Activated B cell treated with CpG ODN at 0.5 μM for 24 hours (primary cell): Measurements from ENCODE around the gene FLII. TPM values are rescaled to one million over a fixed set of nuclear protein-coding genes. Genes with fewer than 3 reads are reported as not detected.

Source experiments
- ATAC-seq: fragments of 200-7000 bp; cut with Tn5 transposase; one replicate; pipeline ENCODE4 v1.10.0; 2021; ENCODE audit warnings: low read depth, mild to moderate bottlenecking, moderate library complexity
- CTCF ChIA-PET: fragments of 350-600 bp; sonication (Branson Sonifier 250); formaldehyde crosslinking; loops from one replicate; lab custom pipeline; 2021; ENCODE audit warnings: antibody characterized with exemption; lab: Charles Lee
- POLR2A ChIA-PET: fragments of 350-600 bp; sonication (Branson Sonifier 250); formaldehyde crosslinking; loops from one replicate; lab custom pipeline; 2021; ENCODE audit warnings: antibody characterized with exemption; lab: Charles Lee
- DNase-seq: peaks from one replicate; pipeline ENCODE4 v3.0.0; 2022
- H3K27ac Mint-ChIP-seq: one replicate; pipeline ENCODE4 v1.8.0; 2020; ENCODE audit warnings: mixed read lengths
- H3K27me3 Mint-ChIP-seq: one replicate; pipeline ENCODE4 v1.8.0; 2021; ENCODE audit warnings: mixed read lengths
- H3K36me3 Mint-ChIP-seq: one replicate; pipeline ENCODE4 v1.8.0; 2021; ENCODE audit warnings: low read depth, mixed read lengths
- H3K4me1 Mint-ChIP-seq: one replicate; pipeline ENCODE4 v1.8.0; 2021; ENCODE audit warnings: mixed read lengths
- H3K4me3 Mint-ChIP-seq: one replicate; pipeline ENCODE4 v1.8.0; 2020; ENCODE audit warnings: mild to moderate bottlenecking, mixed read lengths
- H3K9me3 Mint-ChIP-seq: one replicate; pipeline ENCODE4 v1.8.0; 2020; ENCODE audit warnings: mixed read lengths
- intact Hi-C: fragments of 100-400 bp; cut with micrococcal nuclease; formaldehyde crosslinking; loops from one replicate; pipeline ENCODE4 v1.15.1; 2024
- total RNA-seq: library from RNA; stranded (reverse); gene quantifications from 2 replicates; pipeline ENCODE4 v1.2.3, GENCODE V29; 2022
- TF ChIP-seq, protein P1 (sequence below): fragments of 200-600 bp; IDR thresholded peaks from one replicate; pipeline ENCODE4 v1.8.0; 2022; ENCODE audit warnings: antibody characterized with exemption, mild to moderate bottlenecking

The FLII gene
- total RNA-seq, 1 donor from 2014 or later = 291 TPM

DNA sequence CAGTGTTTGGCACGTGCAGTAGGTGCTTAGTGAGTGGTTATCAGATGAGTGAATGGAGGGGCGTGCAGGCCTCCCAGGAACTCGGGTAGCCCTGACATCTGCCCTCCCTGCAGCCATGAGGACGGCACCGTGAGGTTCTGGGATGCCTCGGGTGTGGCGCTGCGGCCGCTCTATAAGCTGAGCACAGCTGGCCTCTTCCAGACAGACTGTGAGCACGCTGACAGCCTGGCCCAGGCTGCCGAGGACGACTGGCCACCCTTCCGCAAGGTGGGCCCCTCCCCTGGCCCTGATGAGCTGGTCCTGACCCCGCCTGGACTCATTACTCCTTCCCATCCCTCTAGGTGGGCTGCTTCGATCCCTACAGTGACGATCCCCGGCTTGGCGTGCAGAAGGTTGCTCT lies 22.0 kb downstream of the FLII start:
- no peak overlapping the region for H3K27ac Mint-ChIP-seq
- CTCF ChIA-PET = no interaction called here

DNA sequence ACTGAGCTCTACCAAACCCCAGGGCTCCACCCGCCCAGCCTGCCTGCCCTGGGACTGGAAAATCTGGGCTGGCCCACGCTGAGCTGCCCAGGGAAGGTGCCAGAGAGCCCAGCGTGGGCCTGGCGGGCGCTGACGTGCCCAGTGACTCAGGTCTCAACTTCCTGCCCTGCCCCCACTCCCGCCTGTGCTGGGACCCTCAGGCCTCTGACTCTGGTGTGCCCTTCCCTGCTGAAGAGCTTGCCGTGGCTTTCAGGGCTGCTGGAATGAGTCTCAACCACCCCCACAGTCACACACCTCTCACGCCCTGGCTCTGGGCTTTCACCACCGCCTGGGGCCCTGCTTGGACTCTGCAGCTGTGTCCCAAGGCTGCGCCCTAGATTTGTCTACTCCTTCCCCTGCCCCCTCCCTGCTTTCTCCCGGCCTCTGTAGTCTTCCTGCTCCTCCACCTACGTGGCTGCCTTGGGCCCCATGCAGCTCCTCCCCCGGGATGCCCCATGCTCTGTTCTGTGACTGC lies 22.7 kb downstream of the FLII start:
- intact Hi-C loops = no loop called here
- ATAC-seq = no peak
- Mint-ChIP-seq H3K36me3 (peaks cover 38% of the 10 kb centered on the region), H3K27me3 (no peaks in the 10 kb centered on the region), H3K4me3 (no peak overlapping the region), H3K9me3 (no peaks in the 10 kb centered on the region), H3K4me1 (no peaks in the 10 kb centered on the region), H3K27ac (no peak overlapping the region)
- POLR2A ChIA-PET = no interaction called here
- CTCF ChIA-PET = no interaction called here
- no peak for DNase-seq
- TF ChIP-seq, protein P1, sequence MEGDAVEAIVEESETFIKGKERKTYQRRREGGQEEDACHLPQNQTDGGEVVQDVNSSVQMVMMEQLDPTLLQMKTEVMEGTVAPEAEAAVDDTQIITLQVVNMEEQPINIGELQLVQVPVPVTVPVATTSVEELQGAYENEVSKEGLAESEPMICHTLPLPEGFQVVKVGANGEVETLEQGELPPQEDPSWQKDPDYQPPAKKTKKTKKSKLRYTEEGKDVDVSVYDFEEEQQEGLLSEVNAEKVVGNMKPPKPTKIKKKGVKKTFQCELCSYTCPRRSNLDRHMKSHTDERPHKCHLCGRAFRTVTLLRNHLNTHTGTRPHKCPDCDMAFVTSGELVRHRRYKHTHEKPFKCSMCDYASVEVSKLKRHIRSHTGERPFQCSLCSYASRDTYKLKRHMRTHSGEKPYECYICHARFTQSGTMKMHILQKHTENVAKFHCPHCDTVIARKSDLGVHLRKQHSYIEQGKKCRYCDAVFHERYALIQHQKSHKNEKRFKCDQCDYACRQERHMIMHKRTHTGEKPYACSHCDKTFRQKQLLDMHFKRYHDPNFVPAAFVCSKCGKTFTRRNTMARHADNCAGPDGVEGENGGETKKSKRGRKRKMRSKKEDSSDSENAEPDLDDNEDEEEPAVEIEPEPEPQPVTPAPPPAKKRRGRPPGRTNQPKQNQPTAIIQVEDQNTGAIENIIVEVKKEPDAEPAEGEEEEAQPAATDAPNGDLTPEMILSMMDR = no peak

More for the DNA sequence above, 22.0 kb downstream of the FLII start:
- ATAC-seq (no peak), DNase-seq (no peak)
- TF ChIP-seq, protein P1 = no peak
- intact Hi-C loops = no loop called here
- H3K9me3 Mint-ChIP-seq = no peaks in the 10 kb centered on the region
- peaks cover 38% of the 10 kb centered on the region for H3K36me3 Mint-ChIP-seq
- no peak overlapping the region for H3K4me3 Mint-ChIP-seq
- H3K27me3 Mint-ChIP-seq = no peaks in the 10 kb centered on the region
- POLR2A ChIA-PET = no interaction called here
- H3K4me1 Mint-ChIP-seq = no peaks in the 10 kb centered on the region

DNA sequence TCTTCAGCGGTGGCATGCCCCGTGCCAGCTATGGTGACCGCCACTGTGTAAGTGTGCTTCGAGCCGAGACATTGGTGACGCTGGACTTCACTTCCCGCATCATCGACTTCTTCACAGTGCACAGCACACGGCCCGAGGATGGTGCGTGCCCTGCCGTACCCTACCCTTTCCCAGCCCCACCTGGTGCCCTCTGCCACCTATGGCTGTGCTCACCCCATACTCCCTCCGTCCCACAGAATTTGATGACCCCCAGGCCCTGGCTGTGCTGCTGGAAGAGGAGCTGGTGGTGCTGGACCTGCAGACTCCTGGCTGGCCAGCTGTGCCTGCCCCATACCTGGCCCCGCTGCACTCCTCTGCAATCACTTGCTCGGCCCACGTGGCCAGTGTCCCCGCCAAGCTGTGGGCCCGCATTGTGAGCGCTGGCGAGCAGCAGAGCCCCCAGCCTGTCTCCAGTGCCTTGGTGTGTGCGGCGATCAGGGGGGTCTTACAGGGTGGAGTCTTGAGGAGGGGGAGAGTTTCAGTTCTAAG lies 23.6 kb downstream of the FLII start:
- ATAC-seq (no peak), DNase-seq (no peak)
- POLR2A ChIA-PET = no interaction called here
- H3K4me3 Mint-ChIP-seq = no peak overlapping the region
- H3K9me3 Mint-ChIP-seq = no peaks in the 10 kb centered on the region
- no peak overlapping the region for H3K27ac Mint-ChIP-seq
- intact Hi-C loops = no loop called here
- H3K27me3 Mint-ChIP-seq = no peaks in the 10 kb centered on the region
- CTCF ChIA-PET = no interaction called here
- no peaks in the 10 kb centered on the region for H3K4me1 Mint-ChIP-seq
- peaks cover 38% of the 10 kb centered on the region for H3K36me3 Mint-ChIP-seq
- TF ChIP-seq, protein P1 = no peak

DNA sequence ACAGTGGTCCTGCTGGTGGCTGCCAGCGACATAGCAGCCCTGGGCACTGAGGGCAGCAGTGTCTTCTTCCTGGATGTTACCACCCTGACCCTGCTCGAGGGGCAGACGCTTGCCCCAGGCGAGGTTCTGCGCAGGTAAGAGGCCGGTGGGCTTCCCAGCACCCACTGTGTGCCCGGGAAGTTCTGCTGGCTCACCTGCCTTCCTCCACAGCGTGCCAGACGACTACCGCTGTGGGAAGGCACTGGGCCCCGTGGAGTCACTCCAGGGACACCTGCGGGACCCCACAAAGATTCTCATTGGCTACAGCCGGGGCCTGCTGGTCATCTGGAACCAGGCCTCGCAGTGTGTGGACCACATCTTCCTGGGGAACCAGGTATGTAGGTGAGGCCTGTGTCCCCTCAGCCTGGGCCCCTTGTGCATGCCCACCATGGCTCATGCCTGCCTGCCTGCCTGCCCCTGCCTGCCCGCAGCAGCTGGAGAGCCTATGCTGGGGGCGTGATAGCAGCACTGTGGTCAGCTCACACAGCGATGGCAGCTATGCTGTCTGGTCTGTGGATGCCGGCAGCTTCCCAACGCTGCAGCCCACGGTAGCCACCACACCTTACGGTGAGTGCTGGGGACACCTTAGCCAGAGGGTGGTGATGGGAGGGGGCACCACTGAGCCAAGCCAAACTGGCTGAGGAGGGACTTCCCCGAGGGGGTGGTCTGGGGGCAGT lies 24.6 kb downstream of the FLII start:
- Mint-ChIP-seq H3K4me1 (no peaks in the 10 kb centered on the region), H3K36me3 (peaks cover 35% of the 10 kb centered on the region), H3K27me3 (no peaks in the 10 kb centered on the region), H3K4me3 (no peak overlapping the region), H3K9me3 (no peaks in the 10 kb centered on the region), H3K27ac (no peak overlapping the region)
- TF ChIP-seq, protein P1 = no peak
- intact Hi-C loops = no loop called here
- ChIA-PET POLR2A (no interaction called here), CTCF (no interaction called here)
- no peak for DNase-seq
- no peak for ATAC-seq

DNA sequence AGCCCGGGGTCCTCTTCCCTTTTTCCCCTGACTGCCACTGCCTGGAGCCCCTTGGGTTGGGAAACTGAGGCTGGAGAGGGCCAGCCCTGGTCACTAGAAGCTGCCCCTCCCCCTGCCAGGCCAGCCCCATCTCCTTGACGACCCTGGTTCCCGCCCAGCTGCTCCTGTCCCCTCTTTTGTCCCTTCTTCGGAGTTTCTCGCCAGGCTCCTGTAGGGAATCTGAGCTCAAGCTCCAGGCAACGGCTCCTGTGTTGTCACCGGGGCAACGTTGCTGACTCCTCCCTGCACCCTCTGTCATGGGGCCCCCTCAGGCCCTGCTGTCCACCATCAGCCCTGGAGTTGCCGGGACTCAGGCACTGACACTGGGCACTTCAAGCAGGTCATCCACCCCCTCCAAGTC lies 27.4 kb downstream of the FLII start:
- DNase-seq (no peak), ATAC-seq (no peak)
- Mint-ChIP-seq H3K27ac (no peak overlapping the region), H3K4me3 (no peak overlapping the region), H3K27me3 (no peaks in the 10 kb centered on the region), H3K36me3 (peaks cover 20% of the 10 kb centered on the region), H3K4me1 (peaks cover 4% of the 10 kb centered on the region), H3K9me3 (no peaks in the 10 kb centered on the region)
- intact Hi-C loops = no loop called here
- ChIA-PET POLR2A (no interaction called here), CTCF (no interaction called here)
- TF ChIP-seq, protein P1 = no peak
